Psoas muscle (tissue), 8 donors: ENCODE data around the gene OPN1LW. TPM values are rescaled to one million over a fixed set of nuclear protein-coding genes. Genes with fewer than 3 reads are reported as not detected.

Experiments used
- ATAC-seq, 4 donors: fragments of 200-7000 bp; cut with Tn5 transposase; one replicate each; pipeline ENCODE4 v1.9.1; 2020; ENCODE audit warnings: moderate library complexity in 3 of 4, mild to moderate bottlenecking in 2 of 4
- DNase-seq, 2 donors: peaks; one replicate each; pipeline ENCODE4 v3.0.0-alpha.2; 2020
- H3K27ac ChIP-seq: fragments of 200-600 bp; one replicate; pipeline ENCODE4 v1.8.0; 2022
- H3K27me3 ChIP-seq, 3 donors: fragments of 200-600 bp in 1 of 3; one replicate each; pipeline versions ENCODE4 v1.6.1 to v1.8.0; 2013 to 2022; ENCODE audit warnings: low read length in 2 of 3, mild to moderate bottlenecking in 2 of 3, moderate library complexity in 1 of 3; ENCODE audit not compliant: insufficient read depth in 3 of 3
- H3K36me3 ChIP-seq, 2 donors: fragments of 200-600 bp in 1 of 2; one replicate each; pipeline versions ENCODE4 v1.6.1 to v1.8.0; 2013 to 2022; ENCODE audit warnings: low read depth in 1 of 2, mild to moderate bottlenecking in 1 of 2, moderate library complexity in 1 of 2; ENCODE audit not compliant: insufficient read depth in 1 of 2
- H3K4me1 ChIP-seq: fragments of 200-600 bp; one replicate; pipeline ENCODE4 v1.8.0; 2022
- H3K4me3 ChIP-seq: fragments of 200-600 bp; one replicate; pipeline ENCODE4 v1.8.0; 2022; ENCODE audit warnings: mild to moderate bottlenecking
- H3K9me3 ChIP-seq: fragments of 200-600 bp; one replicate; pipeline ENCODE4 v1.8.0; 2022
- WGBS, 3 donors: extraction: QIAGEN DNeasy Blood & Tissue Kit; methylation state at CpG; one replicate each; pipeline versions ENCODE4 v1.1.6 to v1.1.7; 2013; 5-methylcytosine and 5-hydroxymethylcytosine counted together
- intact Hi-C, 2 donors: fragments of 100-400 bp; cut with DNase I; formaldehyde crosslinking; loops; one replicate each; pipeline versions ENCODE4 v1.11.0 to v1.14.2; 2022
- polyA plus RNA-seq, 3 donors: library from polyadenylated mRNA; stranded (reverse); fragments of 200-250 nt; gene quantifications; one replicate each; pipeline ENCODE4 v1.2.3, GENCODE V29; 2013
- total RNA-seq, 4 donors: library from RNA; stranded (reverse); fragmentation: NEBNext Ultra II Directional in 2 of 4; extraction: Animal tissue kit (Norgen Biotek cat#: 25700) in 2 of 4; gene quantifications; one replicate each; pipeline versions ENCODE4 v1.2.1 to v1.2.4, GENCODE V29; 2021 to 2023
- TF ChIP-seq, protein P1 (sequence below): fragments of 200-600 bp; IDR thresholded peaks from one replicate; pipeline ENCODE4 v1.8.0; 2022; ENCODE audit warnings: antibody characterized with exemption
- donor health status: healthy with polysubstance abuse.
- donor health status: DM: no; HTN: no; CAD: no; lungs with moderate emphysema.
- donor health status: Bipolar disorder and iron deficiency.
- donor health status: healthy.
- donor health status: DM: yes; HTN: yes; CAD: no.
- donor health status: DM: no; HTN: no; CAD: no.
- donor health status: DM: no; HTN: no; CAD: no.
- donor health status: DM: yes; HTN: yes; CAD: no.

The OPN1LW gene
- total and polyA plus RNA-seq, 7 donors = 0.13 TPM; not detected in 6

DNA sequence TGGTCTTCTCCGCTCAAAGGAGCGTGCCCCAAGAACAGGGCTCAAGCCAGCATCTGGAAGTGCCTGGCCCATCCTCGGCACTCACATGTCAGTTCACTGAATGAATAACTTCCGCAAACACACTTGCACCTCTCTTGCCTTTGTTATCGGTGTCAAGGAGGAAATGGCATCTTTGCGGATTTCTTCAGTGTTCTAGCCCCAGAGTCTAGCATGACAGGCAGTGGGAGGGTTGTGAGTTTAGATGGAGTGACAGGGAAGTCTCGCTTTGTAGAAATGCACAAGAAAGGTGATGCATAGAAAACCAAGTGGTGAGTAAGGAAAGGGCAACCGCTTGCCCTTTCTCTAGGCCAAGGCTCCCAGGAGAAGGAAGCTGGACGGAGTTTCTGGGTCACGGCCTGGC, 29.0 kb upstream of the OPN1LW start:
- ATAC-seq (no peak), DNase-seq (no peak)
- Histone ChIP-seq H3K27ac (no peak overlapping the region), H3K9me3 (no peaks in the 10 kb centered on the region), H3K36me3 (no peaks in the 10 kb centered on the region), H3K27me3 (peaks cover 0 to 13% (median 0%) of the 10 kb centered on the region in 3 donors), H3K4me3 (no peak overlapping the region), H3K4me1 (no peaks in the 10 kb centered on the region)
- TF ChIP-seq, protein P1, sequence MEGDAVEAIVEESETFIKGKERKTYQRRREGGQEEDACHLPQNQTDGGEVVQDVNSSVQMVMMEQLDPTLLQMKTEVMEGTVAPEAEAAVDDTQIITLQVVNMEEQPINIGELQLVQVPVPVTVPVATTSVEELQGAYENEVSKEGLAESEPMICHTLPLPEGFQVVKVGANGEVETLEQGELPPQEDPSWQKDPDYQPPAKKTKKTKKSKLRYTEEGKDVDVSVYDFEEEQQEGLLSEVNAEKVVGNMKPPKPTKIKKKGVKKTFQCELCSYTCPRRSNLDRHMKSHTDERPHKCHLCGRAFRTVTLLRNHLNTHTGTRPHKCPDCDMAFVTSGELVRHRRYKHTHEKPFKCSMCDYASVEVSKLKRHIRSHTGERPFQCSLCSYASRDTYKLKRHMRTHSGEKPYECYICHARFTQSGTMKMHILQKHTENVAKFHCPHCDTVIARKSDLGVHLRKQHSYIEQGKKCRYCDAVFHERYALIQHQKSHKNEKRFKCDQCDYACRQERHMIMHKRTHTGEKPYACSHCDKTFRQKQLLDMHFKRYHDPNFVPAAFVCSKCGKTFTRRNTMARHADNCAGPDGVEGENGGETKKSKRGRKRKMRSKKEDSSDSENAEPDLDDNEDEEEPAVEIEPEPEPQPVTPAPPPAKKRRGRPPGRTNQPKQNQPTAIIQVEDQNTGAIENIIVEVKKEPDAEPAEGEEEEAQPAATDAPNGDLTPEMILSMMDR = no peak
- intact Hi-C loops = no loop called here
- 81 to 93% (median 92%) methylated on average over 10 of the region's 10 CpGs for WGBS, 3 donors

DNA sequence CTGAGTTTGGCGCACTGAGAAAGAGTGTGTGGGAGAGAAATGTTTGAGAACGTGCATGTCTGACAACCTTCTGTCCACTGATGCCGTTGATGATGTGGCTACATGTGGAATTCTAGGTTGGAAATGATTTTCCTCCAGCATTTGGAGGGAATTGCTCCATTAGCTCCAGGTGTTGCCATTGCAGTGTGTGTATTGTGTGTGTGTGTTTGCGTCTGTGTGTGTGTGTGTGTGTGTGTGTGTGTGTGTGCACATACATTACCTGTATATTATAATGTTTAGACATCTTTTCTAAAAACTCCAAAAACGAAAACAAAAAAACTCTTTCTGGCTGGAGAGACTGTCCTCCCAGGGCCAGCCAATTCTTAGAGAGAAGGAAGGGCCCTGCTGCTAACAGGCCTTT, 28.3 kb upstream of the OPN1LW start:
- TF ChIP-seq, protein P1 = no peak
- Histone ChIP-seq H3K4me1 (no peaks in the 10 kb centered on the region), H3K36me3 (no peaks in the 10 kb centered on the region), H3K27ac (no peak overlapping the region), H3K9me3 (no peaks in the 10 kb centered on the region), H3K4me3 (no peak overlapping the region), H3K27me3 (peaks cover 0 to 13% (median 0%) of the 10 kb centered on the region in 3 donors)
- DNase-seq = no peak
- intact Hi-C loops = no loop called here
- no peak for ATAC-seq
- 77 to 96% (median 91%) methylated on average over 5 of the region's 5 CpGs for WGBS, 3 donors

DNA sequence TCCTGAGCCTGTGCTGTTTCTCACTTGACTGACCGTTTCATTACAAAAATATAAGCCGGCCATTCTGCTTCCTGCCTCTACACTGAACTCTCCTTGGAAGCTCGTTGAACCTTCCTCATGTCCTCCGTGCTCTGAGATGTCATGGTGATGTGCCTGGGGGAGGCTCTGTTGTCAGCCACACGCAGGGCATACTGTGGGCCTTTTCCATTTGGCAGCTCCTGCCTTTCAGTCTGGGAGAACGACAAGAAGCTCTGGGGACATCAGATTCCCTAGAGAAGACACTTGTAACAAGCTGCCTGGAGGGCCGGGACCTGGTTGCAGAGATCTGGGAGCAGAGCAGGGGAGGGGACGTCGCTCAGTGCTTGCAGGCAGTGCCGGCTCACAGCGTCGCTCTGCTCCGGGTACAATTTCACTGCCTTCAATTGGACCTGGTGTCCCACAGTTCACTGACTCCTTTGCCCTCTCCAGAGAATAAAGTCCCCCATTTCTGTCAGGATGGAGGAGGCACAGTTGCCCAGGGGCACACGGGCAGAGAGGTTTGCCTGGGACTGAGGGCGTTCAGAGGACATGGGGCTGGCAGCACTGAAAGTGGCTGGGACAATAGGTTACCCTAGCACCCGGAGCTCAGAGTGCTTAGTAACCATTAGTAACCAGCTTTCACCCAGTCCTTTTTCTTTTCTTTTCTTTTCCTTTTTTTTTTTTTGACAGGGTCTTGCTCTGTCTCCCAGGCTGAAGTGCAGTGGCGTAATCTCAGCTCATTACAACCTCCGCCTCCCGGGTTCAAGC, 27.4 kb upstream of the OPN1LW start:
- intact Hi-C loops = no loop called here
- TF ChIP-seq, protein P1 = no peak
- DNase-seq (no peak), ATAC-seq (no peak)
- no peaks in the 10 kb centered on the region for H3K4me1 ChIP-seq
- no peaks in the 10 kb centered on the region for H3K36me3 ChIP-seq
- H3K27me3 ChIP-seq = peaks cover 0 to 17% (median 0%) of the 10 kb centered on the region in 3 donors
- H3K4me3 ChIP-seq = no peak overlapping the region
- 55 to 66% (median 64%) methylated on average over 16 to 19 of the region's 19 CpGs for WGBS, 3 donors
- no peak overlapping the region for H3K27ac ChIP-seq
- H3K9me3 ChIP-seq = no peaks in the 10 kb centered on the region

DNA sequence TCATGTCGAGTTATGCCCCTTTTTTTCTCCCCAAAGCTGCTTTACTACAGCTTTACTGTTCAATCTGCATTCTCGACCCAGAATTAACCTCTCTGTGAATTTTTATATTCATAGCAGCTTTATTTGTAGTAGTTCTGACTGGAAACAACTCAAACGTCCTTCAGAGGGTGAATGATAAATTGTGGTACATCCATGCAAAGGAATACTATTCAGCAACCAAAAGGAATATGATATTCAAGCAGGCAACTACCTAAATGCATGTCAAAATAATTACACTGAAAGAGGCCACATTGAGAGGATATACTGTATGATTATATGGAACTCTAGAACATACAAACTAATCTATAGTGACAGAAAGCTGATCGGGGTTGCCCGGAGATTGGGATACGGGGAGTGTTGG, 26.5 kb upstream of the OPN1LW start:
- WGBS, 3 donors = 76 to 95% (median 93%) methylated on average over 6 of the region's 6 CpGs
- no peak overlapping the region for H3K4me3 ChIP-seq
- H3K4me1 ChIP-seq = no peaks in the 10 kb centered on the region
- DNase-seq (no peak), ATAC-seq (no peak)
- intact Hi-C loops = no loop called here
- H3K36me3 ChIP-seq = no peaks in the 10 kb centered on the region
- no peak overlapping the region for H3K27ac ChIP-seq
- H3K27me3 ChIP-seq = peaks cover 0 to 26% (median 0%) of the 10 kb centered on the region in 3 donors
- TF ChIP-seq, protein P1 = no peak
- no peaks in the 10 kb centered on the region for H3K9me3 ChIP-seq
